GM12801 (cell line): Measurements from ENCODE around the gene PLEKHN1.

Experiments
- TF ChIP-seq, protein P1 (sequence below): IDR thresholded peaks from one replicate; pipeline ENCODE4 v1.5.1; 2011; ENCODE audit warnings: control low read depth; ENCODE audit not compliant: insufficient read length; ENCODE audit errors: extremely low read depth

The PLEKHN1 gene

DNA sequence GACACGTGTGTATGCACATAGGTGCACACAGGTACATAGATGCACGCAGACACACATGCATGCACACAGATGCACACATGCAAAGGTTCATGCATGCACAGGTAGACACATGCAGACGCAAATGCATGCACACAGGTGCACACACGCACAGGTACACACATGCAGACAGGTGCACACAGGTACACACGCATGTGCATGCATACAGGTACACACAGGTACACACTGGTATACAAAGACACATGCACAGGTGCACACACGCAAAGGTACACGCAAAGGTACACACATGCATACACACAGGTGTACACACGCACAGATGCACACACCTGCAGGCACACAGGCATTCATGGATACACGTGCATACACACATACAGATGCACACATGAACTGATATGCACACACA is 16.0 kb upstream of the PLEKHN1 start:
- TF ChIP-seq, protein P1, sequence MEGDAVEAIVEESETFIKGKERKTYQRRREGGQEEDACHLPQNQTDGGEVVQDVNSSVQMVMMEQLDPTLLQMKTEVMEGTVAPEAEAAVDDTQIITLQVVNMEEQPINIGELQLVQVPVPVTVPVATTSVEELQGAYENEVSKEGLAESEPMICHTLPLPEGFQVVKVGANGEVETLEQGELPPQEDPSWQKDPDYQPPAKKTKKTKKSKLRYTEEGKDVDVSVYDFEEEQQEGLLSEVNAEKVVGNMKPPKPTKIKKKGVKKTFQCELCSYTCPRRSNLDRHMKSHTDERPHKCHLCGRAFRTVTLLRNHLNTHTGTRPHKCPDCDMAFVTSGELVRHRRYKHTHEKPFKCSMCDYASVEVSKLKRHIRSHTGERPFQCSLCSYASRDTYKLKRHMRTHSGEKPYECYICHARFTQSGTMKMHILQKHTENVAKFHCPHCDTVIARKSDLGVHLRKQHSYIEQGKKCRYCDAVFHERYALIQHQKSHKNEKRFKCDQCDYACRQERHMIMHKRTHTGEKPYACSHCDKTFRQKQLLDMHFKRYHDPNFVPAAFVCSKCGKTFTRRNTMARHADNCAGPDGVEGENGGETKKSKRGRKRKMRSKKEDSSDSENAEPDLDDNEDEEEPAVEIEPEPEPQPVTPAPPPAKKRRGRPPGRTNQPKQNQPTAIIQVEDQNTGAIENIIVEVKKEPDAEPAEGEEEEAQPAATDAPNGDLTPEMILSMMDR: no peak

DNA sequence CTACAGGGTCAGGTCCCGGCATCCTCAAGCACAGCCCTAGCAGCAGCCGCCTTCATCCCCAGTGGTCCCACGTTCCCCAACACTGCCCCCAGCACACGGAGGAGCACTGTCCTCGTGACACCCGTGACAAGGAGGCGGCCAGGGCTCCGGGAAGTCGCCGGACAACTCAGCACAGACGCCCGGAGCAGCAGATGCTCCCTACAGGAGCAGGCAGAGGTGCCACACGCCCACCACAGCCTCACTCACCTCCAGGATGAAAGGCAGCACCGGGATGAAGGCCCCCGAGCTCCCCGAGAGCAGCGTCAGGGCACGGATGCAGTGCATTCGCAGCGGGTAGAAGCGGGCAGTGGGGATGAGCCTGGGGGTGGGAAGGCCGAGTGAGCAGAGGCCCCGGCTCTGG is 15.4 kb upstream of the PLEKHN1 start:
- TF ChIP-seq, protein P1: no peak

DNA sequence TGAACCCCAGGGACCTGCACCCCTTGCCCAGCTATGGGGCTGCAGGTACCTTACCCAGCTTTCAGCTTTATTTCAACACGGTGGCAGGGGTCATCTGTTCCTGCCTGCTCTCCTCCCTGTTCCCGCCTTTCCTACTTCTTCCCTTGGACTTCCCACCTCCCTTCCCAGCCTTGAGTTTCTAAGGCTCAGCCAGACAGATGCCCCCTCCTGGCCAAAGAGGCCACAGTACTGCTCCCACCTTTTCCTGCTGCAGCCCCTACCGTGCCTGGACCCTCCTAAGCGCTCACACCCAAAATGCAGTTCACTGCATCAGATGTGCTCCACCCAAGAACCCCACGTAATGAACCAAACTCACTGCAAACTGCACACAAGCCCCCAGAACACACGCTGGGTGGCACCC is 14.9 kb upstream of the PLEKHN1 start:
- TF ChIP-seq, protein P1: no peak

DNA sequence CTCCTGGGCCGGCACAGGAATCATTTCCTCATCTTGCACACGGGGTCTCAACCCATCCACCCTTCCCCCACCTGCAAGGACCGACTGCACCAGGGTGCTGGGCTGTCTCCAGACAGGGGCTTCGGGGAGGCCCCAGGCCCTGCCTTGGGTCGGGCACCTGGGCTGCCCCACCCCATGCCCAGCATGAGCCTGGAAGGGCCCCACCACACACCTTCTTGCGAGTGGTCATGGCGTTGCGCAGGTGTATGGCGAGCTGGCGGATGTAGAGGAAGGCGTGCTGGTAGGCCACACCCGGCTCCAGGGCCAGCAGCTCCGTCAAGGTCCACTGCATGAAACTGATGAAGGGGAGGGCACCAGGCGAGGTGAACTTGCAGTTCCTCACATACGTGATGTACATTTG is 14.1 kb upstream of the PLEKHN1 start:
- TF ChIP-seq, protein P1: no peak

DNA sequence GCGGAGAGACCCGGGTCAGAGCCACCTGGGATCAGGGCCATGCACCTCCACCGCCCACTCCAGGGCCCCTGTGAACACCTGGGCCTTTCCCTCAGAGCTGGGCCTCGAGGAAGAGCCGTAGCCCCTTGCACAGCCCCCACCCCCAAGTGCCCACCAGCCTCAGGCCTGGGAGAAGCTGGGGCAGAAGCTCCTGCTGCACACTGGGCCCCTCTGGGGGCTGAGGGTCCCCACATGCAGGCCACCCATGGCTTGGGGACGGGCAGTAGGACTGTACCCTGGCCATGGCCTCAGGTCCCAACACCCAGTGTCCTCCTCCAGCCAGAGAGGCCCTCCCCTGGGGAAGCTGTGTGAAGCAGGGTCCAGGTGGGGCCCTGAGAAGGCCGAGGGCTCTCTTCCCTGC is 13.7 kb upstream of the PLEKHN1 start:
- TF ChIP-seq, protein P1: no peak

DNA sequence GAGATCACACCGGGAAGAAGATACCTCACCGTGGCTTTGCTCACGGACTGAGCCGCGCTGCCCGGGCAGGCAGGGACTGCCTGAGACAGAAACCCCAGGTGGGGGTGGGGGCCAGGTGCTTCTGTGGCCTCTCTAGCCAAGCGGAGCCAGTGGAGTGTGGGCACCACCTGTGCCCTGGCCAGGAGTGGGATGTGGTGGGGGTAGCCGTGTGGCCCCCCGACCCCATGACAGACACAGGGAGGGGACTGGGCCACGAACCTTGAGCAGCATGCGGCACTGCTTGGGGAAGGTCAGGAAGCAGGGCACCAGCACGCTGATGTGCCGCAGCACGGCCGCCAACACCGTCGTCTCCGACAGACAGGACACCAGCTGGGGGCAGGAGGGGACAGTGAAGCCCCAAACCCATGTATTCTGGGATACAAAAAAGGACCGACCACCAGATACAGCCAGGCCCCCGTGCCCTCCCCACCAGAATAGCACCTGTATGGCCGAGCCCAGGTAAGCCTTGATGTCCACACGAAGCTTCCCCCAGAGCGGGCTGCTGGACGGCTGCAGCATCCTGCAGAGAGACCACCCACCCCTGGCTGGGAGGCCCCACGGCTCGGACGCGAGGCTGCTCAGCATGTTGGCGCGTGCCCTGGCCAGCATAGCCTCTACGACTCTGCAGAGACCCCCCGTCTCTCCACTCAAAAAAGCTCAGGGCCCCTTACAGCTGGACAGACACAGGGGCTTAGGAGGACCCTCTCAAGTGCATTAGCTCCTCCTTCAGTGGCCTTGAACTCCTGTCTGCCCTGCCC is 12.6 kb upstream of the PLEKHN1 start:
- TF ChIP-seq, protein P1: no peak

DNA sequence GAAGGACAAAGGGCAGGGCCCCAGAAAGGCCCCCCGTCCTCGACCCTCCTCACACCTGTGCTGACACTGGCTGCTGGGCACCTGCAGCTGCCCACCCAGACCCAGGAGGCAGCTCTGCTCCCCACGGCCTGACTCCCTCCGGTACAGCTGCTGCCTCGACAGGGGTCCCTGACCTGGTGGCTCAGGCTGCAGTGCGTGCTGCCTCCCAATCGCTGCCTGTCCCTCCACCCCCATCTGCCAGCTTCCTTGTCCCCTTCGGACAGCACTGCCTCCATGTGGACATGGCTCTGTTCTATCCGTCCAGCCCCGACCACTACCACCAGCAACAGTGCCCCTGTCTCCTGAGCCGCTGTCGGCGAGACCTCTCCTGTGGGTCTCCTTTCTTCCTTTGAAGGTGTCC is 11.4 kb upstream of the PLEKHN1 start:
- TF ChIP-seq, protein P1: no peak
